Fibroblast of the aortic adventitia (primary cell): ENCODE results near the gene ABCG4. TPM values are rescaled to one million over a fixed set of nuclear protein-coding genes. Genes with fewer than 3 reads are reported as not detected.

Experiments used
- DNase-seq: peaks from one replicate; pipeline ENCODE4 v3.0.0-alpha.2; 2010; ENCODE audit warnings: low read depth
- H3K4me3 ChIP-seq: 2 replicates; pipeline ENCODE4 v1.5.1; 2011; ENCODE audit warnings: low read depth, mild to moderate bottlenecking, control low read depth, low read length, moderate library complexity
- total RNA-seq: library from RNA; depleted of rRNA; stranded (reverse); fragments of >200 nt; gene quantifications from 2 replicates; pipeline ENCODE4 v1.2.3, GENCODE V29; 2012; ENCODE audit warnings: low replicate concordance
- TF ChIP-seq, protein P1 (sequence below): IDR thresholded peaks from 2 replicates; pipeline ENCODE4 v1.5.1; 2011; ENCODE audit warnings: mild to moderate bottlenecking, low read length, control low read depth, inconsistent platforms; ENCODE audit not compliant: insufficient read depth

Gene ABCG4
- total RNA-seq, 1 donor: not detected

- no peak overlapping the region for H3K4me3 ChIP-seq
Observed at GRCh38 chr11:119103793-119104192, 45.1 kb upstream of the ABCG4 start.

GRCh38 chr11:119106564-119107537 is 42.0 kb upstream of the ABCG4 start, which contains the start of gene C2CD2L:
C2CD2L (plus strand) TSS chr11:119107344; CDS start chr11:119107742, 398 bp downstream.
- H3K4me3 ChIP-seq: peak within 1 kb of the TSS; percentile 84
- TF ChIP-seq, protein P1, sequence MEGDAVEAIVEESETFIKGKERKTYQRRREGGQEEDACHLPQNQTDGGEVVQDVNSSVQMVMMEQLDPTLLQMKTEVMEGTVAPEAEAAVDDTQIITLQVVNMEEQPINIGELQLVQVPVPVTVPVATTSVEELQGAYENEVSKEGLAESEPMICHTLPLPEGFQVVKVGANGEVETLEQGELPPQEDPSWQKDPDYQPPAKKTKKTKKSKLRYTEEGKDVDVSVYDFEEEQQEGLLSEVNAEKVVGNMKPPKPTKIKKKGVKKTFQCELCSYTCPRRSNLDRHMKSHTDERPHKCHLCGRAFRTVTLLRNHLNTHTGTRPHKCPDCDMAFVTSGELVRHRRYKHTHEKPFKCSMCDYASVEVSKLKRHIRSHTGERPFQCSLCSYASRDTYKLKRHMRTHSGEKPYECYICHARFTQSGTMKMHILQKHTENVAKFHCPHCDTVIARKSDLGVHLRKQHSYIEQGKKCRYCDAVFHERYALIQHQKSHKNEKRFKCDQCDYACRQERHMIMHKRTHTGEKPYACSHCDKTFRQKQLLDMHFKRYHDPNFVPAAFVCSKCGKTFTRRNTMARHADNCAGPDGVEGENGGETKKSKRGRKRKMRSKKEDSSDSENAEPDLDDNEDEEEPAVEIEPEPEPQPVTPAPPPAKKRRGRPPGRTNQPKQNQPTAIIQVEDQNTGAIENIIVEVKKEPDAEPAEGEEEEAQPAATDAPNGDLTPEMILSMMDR: no peak
- DNase-seq: peak; percentile 85

More at GRCh38 chr11:119103793-119104192, 45.1 kb upstream of the ABCG4 start:
- DNase-seq: no peak
- TF ChIP-seq, protein P1: no peak

GRCh38 chr11:119107538-119108145 is 41.2 kb upstream of the ABCG4 start:
- TF ChIP-seq, protein P1: no peak
- no peak for DNase-seq

GRCh38 chr11:119108146-119108856 is 40.6 kb upstream of the ABCG4 start:
- TF ChIP-seq, protein P1: no peak
- peak overlapping the region; percentile 84 for H3K4me3 ChIP-seq
- DNase-seq: peak; percentile 35

More at GRCh38 chr11:119107538-119108145, 41.2 kb upstream of the ABCG4 start:
- peak overlapping the region; percentile 84 for H3K4me3 ChIP-seq

- TF ChIP-seq, protein P1: no peak
- no peak for DNase-seq
- peak overlapping the region; percentile 84 for H3K4me3 ChIP-seq
Observed at GRCh38 chr11:119108857-119109221, 40.0 kb upstream of the ABCG4 start.

- no peak for DNase-seq
- TF ChIP-seq, protein P1: no peak
- no peak overlapping the region for H3K4me3 ChIP-seq
Observed at GRCh38 chr11:119109843-119110242, 39.0 kb upstream of the ABCG4 start.
